SK-N-SH (cell line): Measurements from ENCODE around the gene RPAP3. TPM values are rescaled to one million over a fixed set of nuclear protein-coding genes. Genes with fewer than 3 reads are reported as not detected.

ENCODE experiments used
- CTCF ChIA-PET: fragments of 300-600, 350-600 bp; formaldehyde crosslinking; extraction: SDS; loops from one replicate; lab custom pipeline; 2021; lab: Yijun Ruan, JAX
- POLR2A ChIA-PET: fragments of 350-600 bp; sonication (Branson Sonifier 250); formaldehyde crosslinking; extraction: SDS; loops from one replicate; lab custom pipeline; 2020; ENCODE audit warnings: antibody characterized with exemption, inconsistent platforms; lab: Yijun Ruan, JAX
- DNase-seq: peaks from one replicate; pipeline ENCODE4 v3.0.0; 2012
- H2AFZ ChIP-seq: fragments of 200-600 bp; sonication (generic); 2 replicates; pipeline ENCODE4 v1.8.1; 2016; ENCODE audit warnings: antibody characterized with exemption, mild to moderate bottlenecking, low read depth
- H3F3A ChIP-seq: fragments of 200-600 bp; sonication (generic); replicated peaks from 2 replicates; pipeline ENCODE3; 2016; ENCODE audit warnings: antibody characterized with exemption, mild to moderate bottlenecking; ENCODE audit not compliant: insufficient read depth
- H3K27ac ChIP-seq, 2 experiments: fragments of 200-500 bp in 1 of 2; fragments of 200-600 bp in 1 of 2; sonication (Bioruptor generic) in 1 of 2; sonication (generic), shearing (Covaris generic) in 1 of 2; 2 replicates each; pipeline versions ENCODE4 v1.5.1 to v1.6.1; 2014 to 2016; ENCODE audit warnings: low read depth in 2 of 2, inconsistent platforms in 1 of 2, low read length in 1 of 2, mild to moderate bottlenecking in 1 of 2, mixed read lengths in 1 of 2
- H3K27me3 ChIP-seq: fragments of 200-600 bp; sonication (generic), shearing (Covaris generic); 2 replicates; pipeline ENCODE4 v1.6.1; 2016; ENCODE audit warnings: mixed run types; ENCODE audit not compliant: insufficient read depth
- H3K36me3 ChIP-seq, 2 experiments: fragments of 200-500 bp in 1 of 2; fragments of 200-600 bp in 1 of 2; sonication (Bioruptor generic) in 1 of 2; sonication (generic) in 1 of 2; replicated peaks in 1 of 2; 2 replicates each; pipeline versions ENCODE3 to v1.5.1; 2014 to 2016; ENCODE audit warnings: low read length in 1 of 2, mild to moderate bottlenecking in 1 of 2; ENCODE audit not compliant: insufficient read depth in 2 of 2, control insufficient read depth in 1 of 2
- H3K4me1 ChIP-seq, 2 experiments: fragments of 200-500 bp in 1 of 2; fragments of 200-600 bp in 1 of 2; sonication (Bioruptor generic) in 1 of 2; sonication (generic), shearing (Covaris generic) in 1 of 2; 2 replicates each; pipeline versions ENCODE4 v1.5.1 to v1.6.1; 2014 to 2016; ENCODE audit warnings: low read depth in 1 of 2, low read length in 1 of 2, mixed run types in 1 of 2; ENCODE audit not compliant: insufficient read depth in 2 of 2, control insufficient read depth in 1 of 2
- H3K4me2 ChIP-seq: fragments of 200-600 bp; sonication (generic), shearing (Covaris generic); 2 replicates; pipeline ENCODE4 v1.6.1; 2017; ENCODE audit warnings: mixed run types
- H3K4me3 ChIP-seq, 2 experiments: fragments of 200-500 bp in 1 of 2; fragments of 200-600 bp in 1 of 2; sonication (Bioruptor generic) in 1 of 2; sonication (generic), shearing (Covaris generic) in 1 of 2; 2 replicates each; pipeline versions ENCODE4 v1.5.1 to v1.8.1; 2014 to 2016; ENCODE audit warnings: low read depth in 2 of 2, inconsistent platforms in 1 of 2, low read length in 1 of 2, mild to moderate bottlenecking in 1 of 2, mixed read lengths in 1 of 2, moderate library complexity in 1 of 2
- H3K79me2 ChIP-seq: fragments of 200-600 bp; sonication (generic); 2 replicates; pipeline ENCODE4 v1.8.1; 2017; ENCODE audit warnings: mild to moderate bottlenecking; ENCODE audit not compliant: insufficient read depth
- H3K9ac ChIP-seq: fragments of 200-600 bp; sonication (generic); 2 replicates; pipeline ENCODE4 v1.6.1; 2017; ENCODE audit warnings: mixed run types
- H3K9me2 ChIP-seq: fragments of 200-600 bp; sonication (generic); 2 replicates; pipeline ENCODE4 v1.6.1; 2017; ENCODE audit warnings: mixed run types
- H3K9me3 ChIP-seq: fragments of 200-600 bp; sonication (generic); 2 replicates; pipeline ENCODE4 v1.6.1; 2017; ENCODE audit warnings: mixed run types, mild to moderate bottlenecking, moderate library complexity
- H4K20me1 ChIP-seq: fragments of 200-600 bp; sonication (generic); 2 replicates; pipeline ENCODE4 v1.6.1; 2017; ENCODE audit warnings: mild to moderate bottlenecking, mixed run types; ENCODE audit not compliant: insufficient read depth
- ELF1 ChIP-seq: IDR thresholded peaks from 2 replicates; pipeline ENCODE4 v1.4.0; 2012
- EP300 ChIP-seq, 2 experiments: IDR thresholded peaks; 2 replicates each; pipeline versions ENCODE4 v1.4.0 to v1.6.1; 2012; ENCODE audit warnings: borderline replicate concordance in 1 of 2, low read depth in 1 of 2, low read length in 1 of 2
- GATA2 ChIP-seq: sonication (generic); formaldehyde crosslinking; IDR thresholded peaks from 2 replicates; pipeline ENCODE4 v1.5.0; 2020; ENCODE audit warnings: mild to moderate bottlenecking, missing genetic modification reagents
- NRF1 ChIP-seq: IDR thresholded peaks from 2 replicates; pipeline ENCODE4 v1.6.1; 2012; ENCODE audit warnings: low read depth, mild to moderate bottlenecking, low read length
- RAD21 ChIP-seq: IDR thresholded peaks from 2 replicates; pipeline ENCODE4 v1.6.1; 2012; ENCODE audit warnings: mild to moderate bottlenecking, low read length
- SIN3A ChIP-seq: IDR thresholded peaks from 2 replicates; pipeline ENCODE4 v1.6.1; 2012; ENCODE audit warnings: low read depth, mild to moderate bottlenecking, low read length, moderate library complexity, borderline replicate concordance
- TCF12 ChIP-seq: IDR thresholded peaks from 2 replicates; pipeline ENCODE4 v1.4.0; 2012
- YY1 ChIP-seq: IDR thresholded peaks from 2 replicates; pipeline ENCODE4 v1.4.0; 2012; ENCODE audit warnings: low read depth, mild to moderate bottlenecking
- WGBS: methylation state at CpG from one replicate; pipeline ENCODE4 v1.1.6; 2017; ENCODE audit warnings: low lambda C conversion rate; 5-methylcytosine and 5-hydroxymethylcytosine counted together
- polyA plus RNA-seq, 3 experiments: library from polyadenylated mRNA; depleted of rRNA; stranded (reverse); fragments of >200 nt; gene quantifications; 2 replicates each; pipeline ENCODE4 v1.2.3, GENCODE V29; 2012
- TF ChIP-seq, protein P1 (sequence below): IDR thresholded peaks from 2 replicates; pipeline ENCODE4 v1.4.0; 2012; ENCODE audit warnings: low read depth
- TF ChIP-seq, protein P2 (sequence below): IDR thresholded peaks from 2 replicates; pipeline ENCODE4 v1.6.1; 2012; ENCODE audit warnings: mild to moderate bottlenecking, low read depth, low read length, moderate library complexity
- TF ChIP-seq, protein P3 (sequence below): IDR thresholded peaks from 2 replicates; pipeline ENCODE4 v1.4.0; 2012; ENCODE audit warnings: low read depth, borderline replicate concordance
- TF ChIP-seq, protein P4 (sequence below): IDR thresholded peaks from 2 replicates; pipeline ENCODE4 v1.4.0; 2012; ENCODE audit warnings: low read depth, borderline replicate concordance

The RPAP3 gene
- polyA plus RNA-seq, 1 of the 3 experiments (the other 2 are of a cell fraction): 6.7 TPM

DNA sequence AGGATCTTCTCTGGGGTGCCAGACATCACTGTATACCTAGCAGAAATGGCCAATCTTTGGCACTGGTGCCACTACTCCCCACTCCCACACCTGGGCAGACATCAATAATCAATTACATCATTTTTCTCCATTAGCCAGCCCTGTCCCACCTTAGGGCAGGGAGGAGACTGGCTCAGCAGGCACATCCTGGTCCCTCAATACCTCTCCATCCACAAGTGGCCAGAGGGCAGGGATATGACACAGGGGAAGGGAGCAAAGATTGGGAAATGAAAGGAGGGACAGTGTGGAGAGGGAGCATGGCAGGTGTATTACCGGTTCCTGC lies 42.6 kb upstream of the RPAP3 start:
- H4K20me1 ChIP-seq: no peaks in the 10 kb centered on the region
- no peaks in the 10 kb centered on the region for H3K9me2 ChIP-seq
- H3K79me2 ChIP-seq: no peaks in the 10 kb centered on the region
- 43% methylated on average over 1 of the region's 1 CpG for WGBS
- DNase-seq: no peak
- TF ChIP-seq, protein P1, sequence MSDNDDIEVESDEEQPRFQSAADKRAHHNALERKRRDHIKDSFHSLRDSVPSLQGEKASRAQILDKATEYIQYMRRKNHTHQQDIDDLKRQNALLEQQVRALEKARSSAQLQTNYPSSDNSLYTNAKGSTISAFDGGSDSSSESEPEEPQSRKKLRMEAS: no peak
- TF ChIP-seq TCF12 (no peak), SIN3A (no peak), GATA2 (CRISPR knock-in tag) (no peak), ELF1 (no peak), NRF1 (no peak), YY1 (no peak), RAD21 (no peak), EP300 (IDR thresholded peaks at IDR 0.05; ENCODE audit: borderline replicate concordance in 1 of 2, low read depth in 1 of 2, low read length in 1 of 2) (no peak)
- TF ChIP-seq, protein P2, sequence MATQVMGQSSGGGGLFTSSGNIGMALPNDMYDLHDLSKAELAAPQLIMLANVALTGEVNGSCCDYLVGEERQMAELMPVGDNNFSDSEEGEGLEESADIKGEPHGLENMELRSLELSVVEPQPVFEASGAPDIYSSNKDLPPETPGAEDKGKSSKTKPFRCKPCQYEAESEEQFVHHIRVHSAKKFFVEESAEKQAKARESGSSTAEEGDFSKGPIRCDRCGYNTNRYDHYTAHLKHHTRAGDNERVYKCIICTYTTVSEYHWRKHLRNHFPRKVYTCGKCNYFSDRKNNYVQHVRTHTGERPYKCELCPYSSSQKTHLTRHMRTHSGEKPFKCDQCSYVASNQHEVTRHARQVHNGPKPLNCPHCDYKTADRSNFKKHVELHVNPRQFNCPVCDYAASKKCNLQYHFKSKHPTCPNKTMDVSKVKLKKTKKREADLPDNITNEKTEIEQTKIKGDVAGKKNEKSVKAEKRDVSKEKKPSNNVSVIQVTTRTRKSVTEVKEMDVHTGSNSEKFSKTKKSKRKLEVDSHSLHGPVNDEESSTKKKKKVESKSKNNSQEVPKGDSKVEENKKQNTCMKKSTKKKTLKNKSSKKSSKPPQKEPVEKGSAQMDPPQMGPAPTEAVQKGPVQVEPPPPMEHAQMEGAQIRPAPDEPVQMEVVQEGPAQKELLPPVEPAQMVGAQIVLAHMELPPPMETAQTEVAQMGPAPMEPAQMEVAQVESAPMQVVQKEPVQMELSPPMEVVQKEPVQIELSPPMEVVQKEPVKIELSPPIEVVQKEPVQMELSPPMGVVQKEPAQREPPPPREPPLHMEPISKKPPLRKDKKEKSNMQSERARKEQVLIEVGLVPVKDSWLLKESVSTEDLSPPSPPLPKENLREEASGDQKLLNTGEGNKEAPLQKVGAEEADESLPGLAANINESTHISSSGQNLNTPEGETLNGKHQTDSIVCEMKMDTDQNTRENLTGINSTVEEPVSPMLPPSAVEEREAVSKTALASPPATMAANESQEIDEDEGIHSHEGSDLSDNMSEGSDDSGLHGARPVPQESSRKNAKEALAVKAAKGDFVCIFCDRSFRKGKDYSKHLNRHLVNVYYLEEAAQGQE: no peak
- TF ChIP-seq, protein P3, sequence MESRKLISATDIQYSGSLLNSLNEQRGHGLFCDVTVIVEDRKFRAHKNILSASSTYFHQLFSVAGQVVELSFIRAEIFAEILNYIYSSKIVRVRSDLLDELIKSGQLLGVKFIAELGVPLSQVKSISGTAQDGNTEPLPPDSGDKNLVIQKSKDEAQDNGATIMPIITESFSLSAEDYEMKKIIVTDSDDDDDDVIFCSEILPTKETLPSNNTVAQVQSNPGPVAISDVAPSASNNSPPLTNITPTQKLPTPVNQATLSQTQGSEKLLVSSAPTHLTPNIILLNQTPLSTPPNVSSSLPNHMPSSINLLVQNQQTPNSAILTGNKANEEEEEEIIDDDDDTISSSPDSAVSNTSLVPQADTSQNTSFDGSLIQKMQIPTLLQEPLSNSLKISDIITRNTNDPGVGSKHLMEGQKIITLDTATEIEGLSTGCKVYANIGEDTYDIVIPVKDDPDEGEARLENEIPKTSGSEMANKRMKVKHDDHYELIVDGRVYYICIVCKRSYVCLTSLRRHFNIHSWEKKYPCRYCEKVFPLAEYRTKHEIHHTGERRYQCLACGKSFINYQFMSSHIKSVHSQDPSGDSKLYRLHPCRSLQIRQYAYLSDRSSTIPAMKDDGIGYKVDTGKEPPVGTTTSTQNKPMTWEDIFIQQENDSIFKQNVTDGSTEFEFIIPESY: no peak
- TF ChIP-seq, protein P4, sequence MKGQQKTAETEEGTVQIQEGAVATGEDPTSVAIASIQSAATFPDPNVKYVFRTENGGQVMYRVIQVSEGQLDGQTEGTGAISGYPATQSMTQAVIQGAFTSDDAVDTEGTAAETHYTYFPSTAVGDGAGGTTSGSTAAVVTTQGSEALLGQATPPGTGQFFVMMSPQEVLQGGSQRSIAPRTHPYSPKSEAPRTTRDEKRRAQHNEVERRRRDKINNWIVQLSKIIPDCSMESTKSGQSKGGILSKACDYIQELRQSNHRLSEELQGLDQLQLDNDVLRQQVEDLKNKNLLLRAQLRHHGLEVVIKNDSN: no peak
- TF ChIP-seq, all 33 proteins: peak for 0
- H3K4me2 ChIP-seq: no peak overlapping the region
- H3F3A ChIP-seq: no peaks in the 10 kb centered on the region
- H3K4me3 ChIP-seq: no peak overlapping the region
- H3K9ac ChIP-seq: no peak overlapping the region
- H3K4me1 ChIP-seq: peaks cover 7 to 27% of the 10 kb centered on the region in 2 experiments; a peak in 3 of 4 replicates
- no peak overlapping the region for H3K27ac ChIP-seq
- no peaks in the 10 kb centered on the region for H3K27me3 ChIP-seq
- H2AFZ ChIP-seq: no peak overlapping the region
- CTCF ChIA-PET: interaction anchor here (0.6 to 18.0 kb wide), 6 partner anchors 8 to 91 kb away, joined by 3 to 435 read pairs (median 4); partner anchors contain the start of genes RAPGEF3 and SLC48A1
- no peaks in the 10 kb centered on the region for H3K9me3 ChIP-seq
- no peaks in the 10 kb centered on the region for H3K36me3 ChIP-seq
- POLR2A ChIA-PET: no interaction called here
